Limb (tissue), 2 donors: ENCODE data around the gene SELENOO.
"Not testable (repeated sequence)": the region's sequence is repeated elsewhere in the genome, so short reads cannot be mapped to it uniquely, and the experiment has no call there.

ENCODE experiments used
- DNase-seq, 2 donors: peaks; one replicate each; pipeline ENCODE4 v3.0.0-alpha.2; 2016; ENCODE audit errors: extremely low spot score in 2 of 2

The SELENOO gene

GRCh38 chr22:50198624-50199017 lies 2.2 kb upstream of the SELENOO start:
- DNase-seq: no peak

GRCh38 chr22:50199251-50199721 lies 1.5 kb upstream of the SELENOO start:
- DNase-seq: no peak

DNA sequence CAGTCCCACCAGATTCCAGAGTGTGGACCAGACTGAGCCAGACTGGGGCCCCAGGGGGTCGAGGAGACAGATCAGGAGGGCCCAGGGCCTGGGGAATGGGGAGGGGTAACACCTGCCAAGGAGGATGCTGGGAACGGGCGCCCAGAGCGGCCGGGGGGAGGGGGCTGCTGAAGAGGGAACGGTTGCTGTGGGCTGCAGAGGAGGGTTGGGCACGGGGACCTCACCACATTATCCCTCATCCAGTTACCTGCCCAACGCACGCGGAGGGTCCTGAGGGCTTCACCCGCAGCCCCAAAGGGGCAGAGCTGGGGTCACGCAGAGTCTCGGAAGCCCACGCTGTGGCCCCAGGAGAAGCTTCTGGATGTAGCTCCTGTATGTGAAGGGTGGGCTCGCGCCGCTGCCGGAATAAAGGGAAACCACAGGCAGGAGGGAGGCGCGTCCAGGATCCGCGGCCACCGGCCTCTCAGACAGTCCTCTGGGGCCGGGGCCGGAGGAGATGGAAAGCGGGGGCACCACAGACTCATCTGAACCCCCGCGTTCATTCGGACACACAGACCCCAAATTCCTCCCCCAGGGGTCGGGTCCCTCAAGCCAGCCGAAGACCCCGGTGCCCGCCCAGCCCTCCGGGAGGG lies 866 bp upstream of the SELENOO start:
- no peak for DNase-seq

DNA sequence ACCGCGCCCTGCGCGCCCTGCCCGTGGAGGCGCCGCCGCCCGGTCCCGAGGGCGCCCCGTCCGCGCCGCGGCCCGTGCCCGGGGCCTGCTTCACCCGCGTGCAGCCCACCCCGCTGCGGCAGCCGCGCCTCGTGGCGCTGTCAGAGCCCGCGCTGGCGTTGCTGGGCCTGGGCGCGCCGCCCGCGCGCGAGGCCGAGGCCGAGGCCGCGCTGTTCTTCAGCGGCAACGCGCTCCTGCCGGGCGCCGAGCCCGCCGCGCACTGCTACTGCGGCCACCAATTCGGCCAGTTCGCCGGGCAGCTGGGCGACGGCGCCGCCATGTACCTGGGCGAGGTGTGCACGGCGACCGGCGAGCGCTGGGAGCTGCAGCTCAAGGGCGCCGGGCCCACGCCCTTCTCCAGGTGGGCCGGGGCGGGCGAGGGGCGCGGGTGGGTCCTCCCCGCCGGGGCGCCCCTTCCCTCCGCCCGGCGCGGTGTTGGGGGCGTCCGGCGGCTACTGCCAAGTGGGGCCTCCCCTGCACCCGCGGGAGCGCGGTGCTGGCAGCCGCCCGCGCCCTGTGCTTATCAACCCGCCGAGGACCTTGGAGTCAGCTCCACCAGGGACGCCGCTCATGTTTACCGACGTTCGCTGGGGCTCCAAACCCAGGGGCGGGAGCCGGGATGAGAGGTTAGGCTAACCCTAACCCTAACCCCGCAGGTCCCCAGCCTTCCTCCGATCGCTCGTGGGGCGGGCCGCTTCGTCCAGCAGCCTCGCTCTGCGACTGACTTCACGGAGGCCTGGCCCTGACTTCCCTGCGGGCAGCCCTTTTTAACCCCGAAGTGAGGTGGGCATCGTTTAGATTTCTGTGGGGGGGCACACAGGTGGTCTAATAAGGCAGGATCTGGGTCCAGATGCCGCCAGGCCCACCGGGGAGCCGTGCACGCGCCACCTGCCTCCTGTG lies 649 bp downstream of the SELENOO start:
- DNase-seq: no peak

DNA sequence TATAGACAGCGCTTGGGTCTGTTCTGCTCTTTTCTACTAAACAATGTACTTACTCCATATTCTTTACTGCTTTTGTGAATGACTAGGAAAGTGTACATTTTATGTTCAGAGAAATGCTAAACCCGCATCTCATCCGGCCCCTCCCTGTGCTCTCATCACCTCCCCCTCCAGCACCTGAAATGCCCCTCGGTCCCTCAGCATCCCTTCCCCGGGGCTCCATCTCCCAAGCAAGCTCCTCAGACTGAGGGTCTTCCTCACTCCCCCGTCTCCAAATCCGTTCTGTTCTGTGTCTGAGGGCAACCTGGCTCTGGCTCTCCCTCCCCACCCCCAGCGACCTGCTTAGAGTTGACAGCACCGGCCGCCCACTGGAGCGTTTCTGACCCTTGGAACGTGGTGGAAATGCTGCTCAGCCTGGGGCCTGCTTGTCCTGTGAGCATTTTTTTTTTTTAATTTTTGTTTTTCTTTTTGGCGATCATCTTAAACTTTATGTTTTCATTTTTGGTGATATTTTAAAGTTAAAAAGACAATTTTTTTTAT lies 1.4 kb downstream of the SELENOO start:
- DNase-seq: no peak

DNA sequence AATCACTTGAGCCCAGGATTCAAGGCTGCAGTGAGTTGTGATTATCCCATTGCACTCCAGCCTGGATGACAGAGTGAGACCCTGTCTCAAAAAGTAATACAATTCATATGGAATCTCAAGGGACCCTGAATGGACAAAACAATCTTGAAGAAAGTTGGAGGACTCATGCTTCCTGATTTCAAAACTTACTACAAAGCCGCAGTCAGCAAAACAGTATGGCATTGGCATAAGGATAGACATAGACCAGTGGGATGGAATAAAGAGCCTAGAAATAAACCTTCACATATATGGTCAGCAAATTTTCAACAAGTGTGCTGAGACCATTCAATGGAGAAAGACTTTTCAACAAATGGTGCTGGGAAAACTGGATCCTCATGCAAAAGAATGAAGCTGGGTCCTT lies 2.5 kb downstream of the SELENOO start:
- no peak for DNase-seq

GRCh38 chr22:50204571-50204970 lies 3.8 kb downstream of the SELENOO start:
- DNase-seq: no peak

- DNase-seq: not testable (repeated sequence)
Observed at GRCh38 chr22:50204998-50205397, 4.2 kb downstream of the SELENOO start.

GRCh38 chr22:50205781-50206569 lies 5.2 kb downstream of the SELENOO start:
- no peak for DNase-seq

- peak in 1 of 2 donors; percentile 41 for DNase-seq
Observed at GRCh38 chr22:50206599-50206998, 5.8 kb downstream of the SELENOO start.

DNA sequence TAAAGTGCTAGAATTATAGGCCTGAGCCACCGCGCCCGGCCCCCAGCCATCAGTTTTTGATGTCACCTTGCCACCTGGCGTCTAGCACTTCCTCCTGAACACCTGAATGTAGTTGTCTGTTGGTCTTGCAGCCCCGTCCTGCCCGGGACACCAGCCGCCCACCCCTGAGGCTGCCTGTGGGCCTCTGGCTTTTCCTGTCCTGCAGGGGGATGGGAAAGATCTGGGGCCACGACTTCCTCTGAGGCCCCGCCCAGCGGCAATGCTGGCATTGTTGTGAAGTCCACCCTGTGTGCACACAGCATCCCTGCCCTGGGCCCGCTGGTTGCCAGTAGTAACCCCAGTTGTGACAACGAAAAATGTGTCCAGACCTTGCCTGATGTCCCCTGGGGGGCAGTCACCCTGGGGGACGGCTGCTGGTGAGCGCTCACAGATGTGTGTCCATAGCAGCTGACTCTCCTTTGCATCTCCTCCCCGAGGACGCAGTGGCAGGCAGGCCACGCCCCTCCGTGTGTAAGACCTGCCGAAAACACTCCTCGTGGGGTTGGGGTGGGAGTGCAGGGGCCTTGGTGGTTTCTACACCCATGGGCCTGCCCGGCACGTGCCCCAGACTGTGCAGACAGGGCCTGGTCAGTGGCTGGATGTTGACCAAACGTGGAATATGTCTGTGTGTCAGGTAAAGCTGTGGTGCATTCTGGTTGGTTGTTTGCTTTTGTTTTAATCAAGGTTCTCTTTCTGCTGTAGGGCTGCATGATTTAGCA lies 6.8 kb downstream of the SELENOO start:
- DNase-seq: peak in 1 of 2 donors; percentile 34

GRCh38 chr22:50208430-50208938 lies 7.7 kb downstream of the SELENOO start:
- DNase-seq: peak in 1 of 2 donors; percentile 32

DNA sequence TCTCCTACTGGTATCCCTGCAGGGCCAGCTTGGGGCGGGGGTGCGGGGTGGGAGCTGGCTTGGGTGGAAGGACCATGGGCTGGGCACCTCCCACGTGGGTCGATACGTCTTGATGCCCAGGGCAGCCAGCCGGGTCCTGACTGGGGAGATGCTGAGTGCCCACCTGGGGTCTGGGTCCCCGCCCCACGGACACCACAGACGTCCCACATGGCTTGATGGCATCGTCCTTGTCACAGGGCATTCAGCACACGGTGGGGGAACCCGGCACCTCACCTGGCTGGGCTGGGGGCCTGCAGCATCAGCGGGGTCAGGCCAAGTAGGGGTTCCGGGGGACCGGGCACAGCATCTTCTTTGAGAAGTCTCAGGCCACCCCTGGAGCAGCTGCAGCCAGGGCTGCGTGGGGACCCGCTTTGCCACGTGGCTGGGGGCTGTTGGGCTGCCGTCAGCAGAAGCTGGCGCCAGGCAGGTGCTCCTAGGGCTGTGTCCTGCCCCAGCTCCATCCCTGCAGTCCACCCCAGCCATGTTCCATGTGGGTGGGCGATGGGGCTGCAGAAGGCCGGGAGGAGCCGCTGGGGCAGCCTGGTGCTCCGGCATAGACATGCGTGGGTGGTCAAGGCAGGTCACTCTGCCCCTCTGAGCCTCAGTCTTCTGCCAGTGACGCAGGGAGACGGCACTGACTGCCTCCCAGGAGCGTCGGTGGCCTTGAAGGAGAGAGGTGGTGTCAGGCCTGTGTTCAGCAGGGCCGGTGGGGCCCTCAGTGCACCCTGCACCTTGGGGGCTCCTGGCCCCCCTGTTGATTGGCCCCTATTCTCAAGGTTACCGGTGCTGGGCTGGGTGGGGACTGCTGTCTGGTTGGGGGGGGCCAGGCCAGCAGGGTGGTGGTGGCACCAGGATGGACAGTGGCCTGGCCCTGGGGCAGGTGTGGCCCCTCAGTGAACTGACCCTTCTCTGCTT lies 8.4 kb downstream of the SELENOO start:
- no peak for DNase-seq

DNA sequence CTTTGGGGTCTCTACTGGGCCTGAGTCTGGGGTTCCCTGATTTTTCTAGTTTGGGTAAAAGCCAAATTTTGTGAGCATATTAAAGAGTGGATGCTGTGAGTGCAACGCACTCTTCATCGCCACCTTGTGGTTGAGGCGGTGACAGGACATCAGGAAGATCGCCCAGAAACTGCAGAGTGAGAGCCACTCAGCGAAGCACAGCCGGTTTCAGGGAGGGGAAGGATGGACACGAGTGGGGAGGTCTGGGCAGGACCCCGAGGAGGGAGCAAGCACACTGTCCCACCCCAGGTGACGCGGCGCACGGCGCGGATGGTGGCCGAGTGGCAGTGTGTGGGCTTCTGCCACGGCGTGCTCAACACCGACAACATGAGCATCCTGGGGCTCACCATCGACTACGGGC lies 9.1 kb downstream of the SELENOO start:
- DNase-seq: peak in 1 of 2 donors; percentile 71

GRCh38 chr22:50210378-50211139 lies 9.7 kb downstream of the SELENOO start:
- no peak for DNase-seq

DNA sequence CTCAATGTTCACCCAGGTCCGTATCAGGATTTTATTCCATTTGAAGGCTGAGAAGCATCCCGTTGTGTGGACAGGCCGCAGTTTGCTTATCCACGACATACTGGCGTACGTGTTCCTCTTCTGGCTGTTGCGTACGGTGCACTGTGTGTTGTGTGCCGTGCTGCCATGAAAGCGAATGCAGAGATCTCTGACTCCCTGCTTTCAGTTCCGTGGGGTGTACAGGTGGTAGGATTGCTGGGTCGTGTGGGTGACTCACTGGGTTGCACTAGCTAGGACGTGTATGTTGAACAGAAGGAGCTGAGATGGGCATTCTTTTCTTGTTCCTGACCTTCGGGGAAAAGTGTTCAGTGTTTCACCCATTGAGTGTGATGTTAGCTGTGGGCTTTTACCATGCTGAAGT lies 10.3 kb downstream of the SELENOO start:
- DNase-seq: no peak

GRCh38 chr22:50213263-50213662 lies 12.5 kb downstream of the SELENOO start:
- peak in 1 of 2 donors; percentile 12 for DNase-seq

GRCh38 chr22:50215297-50216054 lies 14.7 kb downstream of the SELENOO start:
- DNase-seq: no peak
